ENCODE data around the gene GORAB.

DNA sequence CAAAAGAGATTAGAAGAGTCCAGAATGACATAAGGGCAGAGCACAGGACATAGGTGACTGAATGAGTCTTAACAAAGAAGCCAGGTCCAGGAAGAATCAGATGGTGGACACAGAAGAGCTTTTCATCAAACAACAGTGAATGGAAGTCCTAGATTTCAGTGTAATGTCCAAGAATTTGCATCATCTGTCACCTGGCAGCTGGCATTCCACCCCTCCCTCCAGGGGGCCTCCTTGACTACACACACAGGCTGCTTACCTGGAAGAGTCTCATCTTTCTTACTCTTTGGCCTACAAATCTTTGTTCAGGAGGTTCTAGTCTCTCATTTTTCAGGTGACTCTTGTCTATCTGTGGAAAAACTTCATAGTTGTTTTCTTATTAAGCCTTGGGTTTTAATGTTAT is 36.2 kb downstream of the GORAB start:
- TF ChIP-seq, protein P1, sequence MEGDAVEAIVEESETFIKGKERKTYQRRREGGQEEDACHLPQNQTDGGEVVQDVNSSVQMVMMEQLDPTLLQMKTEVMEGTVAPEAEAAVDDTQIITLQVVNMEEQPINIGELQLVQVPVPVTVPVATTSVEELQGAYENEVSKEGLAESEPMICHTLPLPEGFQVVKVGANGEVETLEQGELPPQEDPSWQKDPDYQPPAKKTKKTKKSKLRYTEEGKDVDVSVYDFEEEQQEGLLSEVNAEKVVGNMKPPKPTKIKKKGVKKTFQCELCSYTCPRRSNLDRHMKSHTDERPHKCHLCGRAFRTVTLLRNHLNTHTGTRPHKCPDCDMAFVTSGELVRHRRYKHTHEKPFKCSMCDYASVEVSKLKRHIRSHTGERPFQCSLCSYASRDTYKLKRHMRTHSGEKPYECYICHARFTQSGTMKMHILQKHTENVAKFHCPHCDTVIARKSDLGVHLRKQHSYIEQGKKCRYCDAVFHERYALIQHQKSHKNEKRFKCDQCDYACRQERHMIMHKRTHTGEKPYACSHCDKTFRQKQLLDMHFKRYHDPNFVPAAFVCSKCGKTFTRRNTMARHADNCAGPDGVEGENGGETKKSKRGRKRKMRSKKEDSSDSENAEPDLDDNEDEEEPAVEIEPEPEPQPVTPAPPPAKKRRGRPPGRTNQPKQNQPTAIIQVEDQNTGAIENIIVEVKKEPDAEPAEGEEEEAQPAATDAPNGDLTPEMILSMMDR (IDR thresholded peaks at IDR 0.05; ENCODE audit: insufficient read depth, low read depth, low read length) = no peak
- TF ChIP-seq EZH2 (IDR thresholded peaks at IDR 0.05; ENCODE audit: insufficient read depth, low read length) = no peak

Data from astrocyte (in vitro differentiated cells and primary cell).